Stimulated activated naive CD4-positive, alpha-beta T cell treated with Interleukin-2 at 50 U/mL for 16 hours (primary cell): ENCODE results near the gene RIPPLY3.

ENCODE experiments used
- DNase-seq: peaks from one replicate; lab custom pipeline; 2025; lab: John Stamatoyannopoulos, UW

Gene RIPPLY3

GRCh38 chr21:37061926-37062592 is 55.6 kb downstream of the RIPPLY3 start:
- no peak for DNase-seq

GRCh38 chr21:37062593-37062935 is 56.1 kb downstream of the RIPPLY3 start:
- no peak for DNase-seq

GRCh38 chr21:37063433-37063832 is 56.9 kb downstream of the RIPPLY3 start:
- no peak for DNase-seq

DNA sequence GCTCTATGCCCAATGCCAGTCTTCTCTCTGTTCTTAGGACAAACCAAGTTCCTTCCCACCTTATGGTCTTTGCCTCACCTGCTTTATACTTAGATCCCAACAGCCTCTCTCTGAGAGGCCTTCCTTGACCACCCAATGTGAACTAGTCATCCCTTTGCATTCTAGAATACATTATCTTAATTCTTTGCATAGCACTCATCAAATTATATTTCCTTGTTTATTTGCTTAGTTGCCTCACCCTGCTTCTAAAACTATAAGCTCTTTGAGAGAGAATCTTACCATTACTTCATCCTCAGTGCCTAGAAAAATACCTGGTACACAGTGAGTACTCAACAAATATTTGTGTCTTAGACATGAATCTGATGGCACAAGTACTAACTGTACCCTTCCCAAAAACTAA is 58.3 kb downstream of the RIPPLY3 start:
- DNase-seq: no peak

DNA sequence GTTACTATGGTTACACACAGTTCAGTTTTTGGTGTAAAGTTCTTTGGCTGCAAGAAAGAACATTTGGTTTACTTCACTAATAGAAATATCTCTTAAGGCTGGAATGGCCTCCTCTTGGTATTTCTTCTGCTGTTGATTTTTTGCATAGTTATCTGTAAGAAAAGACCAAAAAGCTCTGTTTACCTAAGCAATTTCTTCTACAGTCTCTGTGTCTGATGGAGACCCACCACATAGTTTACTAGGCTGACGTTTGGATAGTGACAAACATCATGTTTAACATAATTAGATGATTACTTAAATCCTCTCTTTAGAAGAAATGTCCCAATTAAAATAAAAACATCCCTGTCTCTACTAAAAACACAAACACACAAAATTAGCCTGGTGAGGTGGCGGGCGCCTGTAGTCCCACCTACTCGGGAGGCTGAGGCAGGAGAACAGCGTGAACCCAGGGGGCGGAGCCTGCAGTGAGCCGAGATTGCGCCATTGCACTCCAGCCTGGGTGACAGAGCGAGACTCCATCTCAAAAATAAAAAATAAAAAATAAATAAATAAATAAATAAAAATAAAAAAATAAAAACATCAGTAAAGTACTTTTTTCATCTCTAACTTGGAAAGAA is 59.2 kb downstream of the RIPPLY3 start:
- DNase-seq: no peak
